Activated CD4-positive, alpha-beta T cell treated with anti-CD3 and anti-CD28 coated beads, Interleukin-2, amount 50 U/mL, for 1 hour (primary cell): ENCODE data around the gene CHI3L1.
A peak's percentile ranks its signal among the peaks of the same experiment; 100 is the strongest.

ENCODE experiments used
- DNase-seq: peaks from one replicate; pipeline ENCODE4 v3.0.0-alpha.2; 2020

The CHI3L1 gene

GRCh38 chr1:203180611-203181330 is 5.7 kb downstream of the CHI3L1 start:
- no peak for DNase-seq

GRCh38 chr1:203179667-203180005 is 6.9 kb downstream of the CHI3L1 start:
- no peak for DNase-seq

- no peak for DNase-seq
Measured at GRCh38 chr1:203178821-203179666, 7.5 kb downstream of the CHI3L1 start.

GRCh38 chr1:203178083-203178482 is 8.4 kb downstream of the CHI3L1 start:
- DNase-seq, result no peak

GRCh38 chr1:203177470-203178039 is 8.9 kb downstream of the CHI3L1 start:
- DNase-seq, result no peak

- no peak for DNase-seq
Measured at GRCh38 chr1:203177036-203177405, 9.5 kb downstream of the CHI3L1 start.

- DNase-seq, result no peak
Measured at GRCh38 chr1:203176273-203177035, 10.1 kb downstream of the CHI3L1 start.

- DNase-seq, result no peak
Measured at GRCh38 chr1:203175827-203176241, 10.7 kb downstream of the CHI3L1 start.

- no peak for DNase-seq
Measured at GRCh38 chr1:203175237-203175826, 11.2 kb downstream of the CHI3L1 start, which contains the start of gene MYBPH. MYBPH (minus strand) TSS chr1:203175826; CDS start chr1:203175755, 71 bp downstream.

- no peak for DNase-seq
Measured at GRCh38 chr1:203174324-203174985, 12.0 kb downstream of the CHI3L1 start.

GRCh38 chr1:203173566-203173965 is 12.9 kb downstream of the CHI3L1 start:
- no peak for DNase-seq

- DNase-seq, result no peak
Measured at GRCh38 chr1:203173011-203173555, 13.4 kb downstream of the CHI3L1 start.

- DNase-seq, result peak; percentile 35
Measured at GRCh38 chr1:203172184-203173010, 14.1 kb downstream of the CHI3L1 start.

- DNase-seq, result no peak
Measured at GRCh38 chr1:203171341-203172183, 14.9 kb downstream of the CHI3L1 start.

GRCh38 chr1:203170625-203171330 is 15.7 kb downstream of the CHI3L1 start:
- DNase-seq, result no peak

- DNase-seq, result no peak
Measured at GRCh38 chr1:203169770-203170520, 16.6 kb downstream of the CHI3L1 start.

- DNase-seq, result no peak
Measured at GRCh38 chr1:203168991-203169390, 17.5 kb downstream of the CHI3L1 start.

- no peak for DNase-seq
Measured at GRCh38 chr1:203168256-203168786, 18.2 kb downstream of the CHI3L1 start.
